ENCODE measurements around the gene ALOXE3.
"Not testable (repeated sequence)": the region's sequence is repeated elsewhere in the genome, so short reads cannot be mapped to it uniquely, and the experiment has no call there.

Gene ALOXE3

DNA sequence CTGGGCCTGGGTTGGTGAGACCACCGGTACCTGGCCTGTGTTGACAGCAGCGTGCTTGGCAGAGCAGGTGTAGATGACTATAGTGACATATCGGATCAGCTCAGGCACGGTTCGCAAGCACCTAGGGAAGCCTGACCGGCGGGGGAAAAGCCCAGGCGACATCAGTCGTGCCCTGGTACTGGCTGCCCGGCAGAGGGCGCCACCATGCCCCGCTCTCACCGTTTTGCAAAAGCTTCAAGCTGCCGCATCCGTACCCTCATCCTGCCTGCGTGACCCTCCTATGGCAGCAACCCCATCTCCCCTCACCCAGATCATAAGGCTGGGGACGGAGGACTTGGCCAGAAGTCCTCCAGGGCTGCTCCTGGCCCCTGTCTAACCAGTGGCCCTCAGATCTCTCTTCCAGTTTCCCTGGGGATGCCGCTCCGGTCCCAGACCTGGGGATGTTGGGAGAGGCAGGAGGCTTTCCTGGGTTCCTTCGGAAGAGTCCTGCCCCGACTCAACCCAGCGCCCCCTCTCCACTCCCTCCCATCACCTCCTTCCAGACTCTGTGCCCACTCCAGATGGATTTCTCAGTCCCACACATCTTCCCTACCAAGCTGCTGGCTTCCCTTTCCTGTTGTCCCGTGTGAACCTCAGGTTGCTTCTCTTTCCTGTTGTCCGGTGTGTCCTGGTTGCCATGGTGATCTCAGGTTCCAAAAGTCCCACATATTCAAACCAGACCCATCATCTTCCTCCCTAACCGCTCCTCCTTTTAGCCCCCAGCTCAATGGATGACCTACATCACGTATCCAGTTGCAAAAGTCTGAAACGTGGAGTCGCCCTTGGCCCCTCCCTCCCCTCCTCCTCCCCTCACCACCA lies 44.5 kb downstream of the ALOXE3 start:
- peak; percentile 72 to 79 for DNase-seq (ENCODE audit: low read depth in 2 of 2, low spot score in 1 of 2)

DNA sequence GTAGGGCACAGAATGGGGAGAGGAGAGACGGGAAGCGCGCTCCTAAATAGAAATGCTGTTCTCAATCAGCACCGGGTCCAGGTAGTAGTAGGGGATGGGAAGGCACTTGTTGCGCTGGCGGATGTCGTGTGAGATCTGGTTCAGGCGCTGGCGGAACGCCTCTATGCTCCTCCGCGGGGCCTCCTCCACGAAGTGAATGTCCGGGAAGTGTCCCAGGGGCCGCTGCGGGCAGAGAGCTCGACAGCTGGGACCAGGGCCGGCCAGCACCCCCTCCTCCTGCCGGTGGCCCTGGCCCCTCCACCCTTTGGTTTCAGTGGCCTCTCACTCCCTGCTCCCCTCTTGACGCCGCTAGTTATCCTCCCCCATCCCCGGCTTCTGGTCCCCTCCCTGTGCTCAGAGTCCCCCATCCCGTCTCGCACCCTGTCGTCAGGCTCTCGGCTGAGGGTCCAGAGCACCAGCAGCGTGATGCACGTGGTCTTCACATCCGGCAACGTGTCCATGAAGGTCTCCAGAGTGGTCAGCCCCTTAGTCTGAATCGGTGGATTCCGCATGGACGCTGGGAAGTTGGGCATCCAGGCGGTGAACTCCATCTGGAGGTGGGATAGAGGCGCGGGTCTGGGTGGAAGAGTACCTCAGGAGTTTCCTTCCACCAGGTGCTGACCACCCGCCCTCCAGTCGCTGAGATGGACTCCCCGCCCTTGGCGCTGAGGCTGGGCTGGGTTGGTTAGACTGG lies 45.4 kb downstream of the ALOXE3 start:
- DNase-seq (ENCODE audit: low read depth in 2 of 2, low spot score in 1 of 2): no peak

DNA sequence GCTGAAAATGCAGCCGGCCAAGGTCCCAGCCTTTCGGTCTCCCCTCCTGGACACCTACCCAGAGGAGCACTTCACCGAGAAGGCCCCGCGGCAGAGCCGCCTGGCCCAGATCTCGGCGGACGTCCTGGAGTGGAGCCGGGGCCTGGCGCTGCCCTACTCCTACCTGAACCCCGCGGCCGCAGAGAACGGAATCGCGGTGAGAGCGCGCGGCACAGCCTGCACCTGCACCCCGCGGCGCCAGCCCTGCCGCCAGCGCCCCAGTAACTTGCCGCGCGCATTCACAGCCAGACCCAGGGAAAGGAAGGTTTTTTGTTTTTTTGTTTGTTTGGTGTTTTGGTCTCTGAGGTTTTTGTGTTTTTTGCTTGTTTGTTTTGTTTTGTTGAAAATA lies 46.0 kb downstream of the ALOXE3 start:
- no peak for DNase-seq (ENCODE audit: low read depth in 2 of 2, low spot score in 1 of 2)

DNA sequence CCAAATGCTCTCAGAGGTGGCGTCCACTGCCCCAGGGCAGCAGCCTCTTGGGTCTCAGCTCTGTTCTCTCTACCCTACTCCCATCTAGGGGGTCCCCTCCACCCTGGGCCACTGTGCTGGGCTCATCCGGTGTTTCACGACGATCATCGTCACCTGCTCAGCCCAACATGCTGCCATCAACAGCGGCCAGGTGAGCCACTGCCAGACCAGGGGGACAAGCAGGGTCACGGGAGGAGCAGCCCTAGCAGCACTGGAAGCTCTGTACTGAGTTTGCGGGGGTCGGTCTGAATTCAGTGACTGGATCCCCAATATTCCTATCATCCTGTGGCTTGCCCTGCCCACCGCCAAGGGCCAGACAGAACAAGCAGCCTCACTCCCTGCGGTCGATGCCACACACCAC lies 46.8 kb downstream of the ALOXE3 start:
- no peak for DNase-seq (ENCODE audit: low read depth in 2 of 2, low spot score in 1 of 2)

GRCh38 chr17:8069587-8069860 lies 48.8 kb downstream of the ALOXE3 start:
- DNase-seq (ENCODE audit: low read depth in 2 of 2, low spot score in 1 of 2): no peak

DNA sequence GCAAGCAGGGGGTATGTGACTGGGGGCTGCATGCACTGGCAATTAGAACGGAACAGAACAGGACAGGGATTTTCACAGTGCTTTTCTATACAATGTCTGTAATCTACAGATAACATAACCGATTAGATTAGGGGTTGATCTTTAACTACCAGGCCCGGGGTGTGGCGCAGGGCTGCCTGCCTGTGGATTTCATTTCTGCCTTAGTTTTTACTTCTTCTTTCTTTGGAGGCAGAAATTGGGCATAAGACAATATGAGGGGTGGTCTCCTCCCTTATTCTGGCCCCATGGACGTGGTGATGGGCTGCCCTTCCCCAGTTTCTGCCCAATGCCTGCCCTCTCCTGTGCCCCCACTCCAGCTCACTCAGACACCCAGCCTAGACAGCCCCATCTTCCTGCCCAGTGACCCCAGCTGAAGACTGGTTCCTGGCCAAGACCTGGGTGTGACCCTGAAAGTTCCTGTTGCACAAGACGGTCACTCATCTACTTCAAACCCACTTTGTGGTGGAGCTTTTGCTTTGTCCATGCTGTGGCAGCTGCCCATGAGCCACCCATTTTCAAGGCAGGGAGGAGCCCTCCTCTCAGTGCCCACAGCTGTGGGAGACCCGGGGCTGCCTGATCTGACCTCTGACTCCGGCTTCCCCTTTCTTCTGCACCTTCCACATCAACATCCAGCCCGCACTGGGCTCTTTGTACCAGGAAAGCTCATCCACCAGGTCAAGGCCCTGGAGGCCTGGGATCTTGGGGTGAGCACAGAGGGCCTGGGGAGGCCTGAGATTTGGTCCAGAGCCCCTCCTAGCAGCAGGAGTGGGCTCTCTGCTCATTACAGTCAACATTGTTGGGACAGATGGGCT lies 49.4 kb downstream of the ALOXE3 start:
- DNase-seq (ENCODE audit: low read depth in 2 of 2, low spot score in 1 of 2): no peak

- DNase-seq (ENCODE audit: low read depth in 2 of 2, low spot score in 1 of 2): no peak
Observed at GRCh38 chr17:8067806-8068205, 50.5 kb downstream of the ALOXE3 start.

- no peak for DNase-seq (ENCODE audit: low read depth in 2 of 2, low spot score in 1 of 2)
Observed at GRCh38 chr17:8066841-8067775, 51.2 kb downstream of the ALOXE3 start.

GRCh38 chr17:8064561-8065019 lies 53.7 kb downstream of the ALOXE3 start:
- no peak for DNase-seq (ENCODE audit: low read depth in 2 of 2, low spot score in 1 of 2)

GRCh38 chr17:8063761-8064534 lies 54.4 kb downstream of the ALOXE3 start:
- no peak for DNase-seq (ENCODE audit: low read depth in 2 of 2, low spot score in 1 of 2)

DNA sequence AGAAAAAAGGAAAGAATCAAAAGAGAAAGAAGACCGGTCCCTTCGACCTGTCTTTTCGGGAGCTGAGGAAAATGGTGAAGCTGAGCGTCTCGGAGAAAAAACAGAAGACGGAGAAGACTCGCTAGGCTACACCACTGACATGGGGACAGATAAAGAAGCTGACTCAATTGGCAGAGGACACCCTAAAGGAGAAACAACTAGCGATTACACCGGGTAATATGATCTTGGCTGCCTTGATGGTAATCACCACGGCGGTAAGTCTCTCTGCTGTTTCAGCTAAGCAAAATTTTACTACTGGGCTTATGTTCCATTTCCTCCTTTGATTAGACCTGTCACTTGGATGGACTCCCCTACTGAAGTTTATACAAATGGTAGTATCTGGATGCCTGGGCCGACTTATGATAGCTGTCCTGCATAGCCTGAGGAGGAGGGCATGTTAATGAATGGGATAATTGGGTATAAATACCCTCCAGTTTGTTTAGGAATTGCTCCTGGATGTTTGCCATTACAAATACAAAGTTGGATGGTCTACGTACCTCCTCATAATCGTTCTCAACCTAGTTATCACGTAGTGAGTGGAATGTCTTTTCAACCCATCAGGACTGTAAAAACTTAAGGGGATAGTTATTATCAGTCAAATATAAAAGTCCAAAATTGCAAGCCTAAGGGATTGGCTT lies 55.4 kb downstream of the ALOXE3 start:
- DNase-seq (ENCODE audit: low read depth in 2 of 2, low spot score in 1 of 2): no peak

DNA sequence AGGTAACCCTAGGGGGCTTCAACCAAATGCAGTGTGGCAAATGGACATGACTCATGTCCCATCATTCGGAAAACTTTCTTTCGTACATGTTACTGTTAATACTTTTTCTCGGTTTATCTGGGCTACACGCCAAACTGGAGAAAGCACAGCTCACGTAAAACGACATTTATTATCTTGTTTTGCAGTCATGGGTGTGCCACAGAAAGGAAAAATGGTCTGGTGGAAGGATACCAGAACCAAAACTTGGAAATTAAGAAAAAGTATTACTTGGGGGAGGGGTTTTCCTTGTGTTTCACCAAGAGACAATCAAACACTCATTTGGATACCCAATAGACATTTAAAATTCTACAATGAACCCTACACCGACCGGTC lies 55.9 kb downstream of the ALOXE3 start:
- DNase-seq (ENCODE audit: low read depth in 2 of 2, low spot score in 1 of 2): no peak

DNA sequence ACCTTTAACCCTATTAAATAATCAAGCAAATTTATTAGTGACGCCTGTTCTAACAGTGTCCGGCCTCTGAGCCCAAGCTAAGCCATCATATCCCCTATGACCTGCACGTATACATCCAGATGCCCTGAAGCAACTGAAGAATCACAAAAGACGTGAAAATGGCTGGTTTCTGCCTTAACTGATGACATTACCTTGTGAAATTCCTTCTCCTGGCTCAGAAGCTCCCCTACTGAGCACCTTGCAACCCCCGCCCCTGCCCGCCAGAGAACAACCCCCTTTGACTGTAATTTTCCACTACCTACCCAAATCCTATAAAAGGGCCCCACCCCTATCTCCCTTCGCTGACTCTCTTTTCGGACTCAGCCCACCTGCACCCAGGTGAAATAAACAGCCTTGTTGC lies 56.5 kb downstream of the ALOXE3 start:
- not testable (repeated sequence) for DNase-seq (ENCODE audit: low read depth in 2 of 2, low spot score in 1 of 2)

DNA sequence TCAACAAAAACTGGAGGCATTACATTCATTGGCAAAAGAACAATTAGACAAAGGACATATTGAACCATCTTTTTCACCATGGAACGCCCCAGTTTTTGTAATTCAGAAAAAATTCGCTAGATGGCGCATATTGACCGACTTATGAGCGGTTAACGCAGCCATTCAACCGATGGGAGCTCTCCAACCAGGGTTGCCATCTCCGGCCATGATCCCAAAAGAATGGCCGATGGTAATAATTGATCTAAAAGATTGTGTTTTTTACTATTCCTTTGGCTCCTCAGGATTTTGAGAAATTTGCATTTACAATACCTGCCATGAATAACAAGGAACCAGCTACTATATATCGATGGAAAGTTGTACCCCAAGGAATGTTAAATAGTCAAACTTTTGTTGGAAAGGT lies 58.0 kb downstream of the ALOXE3 start:
- DNase-seq (ENCODE audit: low read depth in 2 of 2, low spot score in 1 of 2): peak in 1 of 2 donors; percentile 25

DNA sequence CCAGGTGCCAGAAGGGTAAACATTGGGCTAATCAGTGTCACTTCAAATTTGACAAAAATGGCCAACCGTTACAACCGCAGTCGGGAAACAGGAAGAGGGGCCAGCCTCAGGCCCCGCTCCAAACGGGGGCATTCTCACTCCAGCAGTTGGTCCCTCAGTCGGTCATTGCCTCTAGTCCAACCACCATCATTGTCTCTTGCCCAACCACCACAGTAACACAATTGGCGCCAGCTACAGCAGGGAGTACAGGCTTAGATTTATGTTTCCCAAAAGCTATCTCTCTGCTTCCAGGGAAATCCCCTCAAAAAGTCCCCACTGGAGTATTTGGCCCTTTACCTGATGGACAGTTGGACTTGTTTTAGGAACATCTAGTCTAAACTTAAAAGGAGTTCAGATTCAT lies 59.2 kb downstream of the ALOXE3 start:
- DNase-seq (ENCODE audit: low read depth in 2 of 2, low spot score in 1 of 2): no peak

- DNase-seq (ENCODE audit: low read depth in 2 of 2, low spot score in 1 of 2): no peak
Observed at GRCh38 chr17:8057691-8058114, 60.6 kb downstream of the ALOXE3 start.

DNA sequence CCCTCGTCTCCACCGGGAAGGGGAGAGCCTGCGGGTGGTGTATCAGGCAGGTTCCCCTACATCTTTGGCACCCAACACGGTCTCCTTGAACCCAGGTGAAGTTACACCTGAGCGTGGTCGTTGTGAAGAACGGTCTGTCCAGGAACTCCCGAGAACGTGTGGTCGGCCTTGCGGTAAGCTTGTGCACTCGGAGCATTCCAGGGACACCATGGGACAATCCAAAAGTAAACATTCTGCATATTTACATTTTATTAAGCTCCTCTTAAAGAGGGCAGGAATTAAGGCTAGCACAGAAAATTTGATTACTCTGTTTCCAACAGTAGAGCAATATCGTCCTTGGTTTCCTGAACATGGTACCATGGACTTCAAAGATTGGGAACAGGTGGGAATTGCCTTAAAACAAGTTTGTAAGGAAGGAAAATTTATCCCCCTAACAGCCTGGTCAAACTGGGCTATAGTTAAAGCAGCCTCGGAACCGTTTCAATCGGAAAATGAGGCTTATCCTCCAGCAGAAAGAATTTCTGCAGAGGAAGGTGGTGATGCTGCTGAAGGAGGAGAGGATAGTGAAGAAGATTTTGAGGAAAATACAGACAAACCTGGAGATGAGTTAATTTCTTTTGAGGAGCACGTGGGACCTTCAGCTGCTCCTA lies 61.2 kb downstream of the ALOXE3 start:
- no peak for DNase-seq (ENCODE audit: low read depth in 2 of 2, low spot score in 1 of 2)

DNA sequence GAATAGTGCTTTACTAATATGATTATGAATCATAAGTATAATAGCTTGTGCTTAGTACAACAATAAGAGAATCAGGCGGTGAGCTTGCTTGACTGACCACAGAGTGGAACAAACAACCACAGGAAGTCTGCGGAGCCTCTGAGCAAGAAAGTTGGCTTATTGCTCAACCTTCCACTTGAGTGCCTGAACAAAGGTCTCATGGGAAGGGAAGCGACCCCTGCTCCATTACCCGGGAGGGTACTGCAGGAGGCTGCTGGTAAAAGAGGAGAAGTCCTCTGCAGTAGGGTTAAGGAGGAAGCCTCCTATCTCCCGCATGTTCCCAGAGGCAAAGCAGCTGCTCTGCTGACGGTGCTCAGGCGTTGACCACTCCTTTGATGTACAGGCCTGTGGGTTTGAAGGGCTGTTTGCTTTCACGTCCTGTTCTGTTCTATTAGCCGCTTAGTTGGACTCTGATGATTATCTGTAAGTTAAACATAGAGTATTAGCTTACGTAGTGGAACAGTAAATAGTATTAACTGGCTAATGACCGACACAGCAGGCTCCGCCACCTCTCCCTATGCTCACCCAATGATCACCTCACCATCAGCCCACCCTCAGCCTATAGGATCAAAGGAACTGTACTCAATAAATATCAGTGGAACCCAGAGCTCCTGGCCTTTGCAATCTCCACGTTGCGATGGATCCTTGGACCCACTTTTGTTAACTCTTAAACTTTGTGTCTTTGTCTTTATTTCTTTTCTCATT lies 61.9 kb downstream of the ALOXE3 start:
- DNase-seq (ENCODE audit: low read depth in 2 of 2, low spot score in 1 of 2): peak in 1 of 2 donors; percentile 25

Data from stimulated activated CD8-positive, alpha-beta memory T cell treated with anti-CD3 and anti-CD28 coated beads, Interleukin-4, amount 100 ng/mL, for 4 hours (primary cell).